ENCODE results near the gene AGGF1. TPM values are rescaled to one million over a fixed set of nuclear protein-coding genes. Genes with fewer than 3 reads are reported as not detected.

Gene AGGF1
- total RNA-seq, 1 experiment from 2014 or later, result 23.2 TPM

DNA sequence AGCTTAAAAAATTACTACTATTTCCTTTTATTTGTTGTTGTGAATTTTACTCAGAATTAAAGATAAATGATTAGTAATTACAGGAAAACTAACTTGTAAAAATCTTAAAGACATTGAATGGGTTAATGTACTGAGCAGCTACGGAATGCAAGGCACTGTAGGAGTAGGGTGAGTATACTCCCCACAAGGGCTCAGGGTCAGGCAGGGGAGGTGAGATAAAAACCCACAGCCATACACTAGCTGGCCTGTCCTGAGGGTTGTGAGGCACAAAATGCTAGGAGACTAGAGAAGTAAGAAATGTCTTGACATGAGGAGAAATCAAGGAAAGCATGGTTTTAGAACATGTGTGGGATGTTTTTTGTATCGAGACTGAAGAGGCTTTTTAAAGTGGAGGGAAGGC is 43.5 kb downstream of the AGGF1 start:
- 0 out of 2 replicates have a peak, but pooled peaks cover 5% of the 10 kb centered on the region for H3K9me3 Mint-ChIP-seq
- H3K27ac Mint-ChIP-seq, result no peak overlapping the region
- H3K4me3 Mint-ChIP-seq, result no peak overlapping the region
- CTCF ChIA-PET, result no interaction called here
- POLR2A ChIA-PET, result no interaction called here
- peaks cover 7% of the 10 kb centered on the region; the same call in 1 of the 2 replicates for H3K36me3 Mint-ChIP-seq
- H3K27me3 Mint-ChIP-seq (ENCODE audit: low read depth), result peaks cover 12% of the 10 kb centered on the region; the same call in 1 of the 2 replicates
- DNase-seq (ENCODE audit: low spot score), result no peak
- peaks cover 6% of the 10 kb centered on the region for H3K4me1 Mint-ChIP-seq
- TF ChIP-seq FOXP4 (CRISPR knock-in tag; IDR thresholded peaks at IDR 0.05) (no peak), USF2 (CRISPR knock-in tag; IDR thresholded peaks at IDR 0.05) (no peak), TCF7 (CRISPR knock-in tag; IDR thresholded peaks at IDR 0.05; ENCODE audit: low read depth) (no peak), EMX1 (CRISPR knock-in tag; IDR thresholded peaks at IDR 0.05) (no peak), ESRRA (CRISPR knock-in tag; IDR thresholded peaks at IDR 0.05; ENCODE audit: borderline replicate concordance) (no peak), ZBTB43 (CRISPR knock-in tag; IDR thresholded peaks at IDR 0.05) (no peak), NR2C2 (CRISPR knock-in tag; IDR thresholded peaks at IDR 0.05) (no peak)
- TF ChIP-seq, protein P1, sequence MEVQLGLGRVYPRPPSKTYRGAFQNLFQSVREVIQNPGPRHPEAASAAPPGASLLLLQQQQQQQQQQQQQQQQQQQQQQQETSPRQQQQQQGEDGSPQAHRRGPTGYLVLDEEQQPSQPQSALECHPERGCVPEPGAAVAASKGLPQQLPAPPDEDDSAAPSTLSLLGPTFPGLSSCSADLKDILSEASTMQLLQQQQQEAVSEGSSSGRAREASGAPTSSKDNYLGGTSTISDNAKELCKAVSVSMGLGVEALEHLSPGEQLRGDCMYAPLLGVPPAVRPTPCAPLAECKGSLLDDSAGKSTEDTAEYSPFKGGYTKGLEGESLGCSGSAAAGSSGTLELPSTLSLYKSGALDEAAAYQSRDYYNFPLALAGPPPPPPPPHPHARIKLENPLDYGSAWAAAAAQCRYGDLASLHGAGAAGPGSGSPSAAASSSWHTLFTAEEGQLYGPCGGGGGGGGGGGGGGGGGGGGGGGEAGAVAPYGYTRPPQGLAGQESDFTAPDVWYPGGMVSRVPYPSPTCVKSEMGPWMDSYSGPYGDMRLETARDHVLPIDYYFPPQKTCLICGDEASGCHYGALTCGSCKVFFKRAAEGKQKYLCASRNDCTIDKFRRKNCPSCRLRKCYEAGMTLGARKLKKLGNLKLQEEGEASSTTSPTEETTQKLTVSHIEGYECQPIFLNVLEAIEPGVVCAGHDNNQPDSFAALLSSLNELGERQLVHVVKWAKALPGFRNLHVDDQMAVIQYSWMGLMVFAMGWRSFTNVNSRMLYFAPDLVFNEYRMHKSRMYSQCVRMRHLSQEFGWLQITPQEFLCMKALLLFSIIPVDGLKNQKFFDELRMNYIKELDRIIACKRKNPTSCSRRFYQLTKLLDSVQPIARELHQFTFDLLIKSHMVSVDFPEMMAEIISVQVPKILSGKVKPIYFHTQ (CRISPR knock-in tag; IDR thresholded peaks at IDR 0.05), result no peak
- ATAC-seq, result no peak

DNA sequence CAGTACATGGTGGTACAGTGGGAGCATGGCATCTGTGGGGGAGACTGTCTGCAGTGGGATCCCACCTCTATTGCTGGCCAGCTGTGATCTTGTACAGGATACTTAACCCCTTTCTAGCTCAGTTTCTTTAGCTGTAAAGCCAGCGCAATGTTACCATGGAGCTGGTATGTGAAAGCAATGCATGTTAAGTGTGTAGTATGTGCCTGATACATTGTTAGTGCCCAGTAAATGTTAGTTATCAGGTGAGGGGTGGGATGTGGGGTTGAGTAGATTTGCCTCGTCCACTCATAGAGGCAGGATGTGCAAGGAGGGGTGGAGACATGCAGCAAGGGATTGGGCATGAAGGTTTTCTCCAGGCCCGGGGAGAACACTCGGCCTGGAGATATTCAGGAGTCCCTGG is 44.5 kb downstream of the AGGF1 start:
- no peak overlapping the region for H3K4me3 Mint-ChIP-seq
- no peak for TF ChIP-seq ATF1 (CRISPR knock-in tag; IDR thresholded peaks at IDR 0.05)
- no peak for TF ChIP-seq FOXP1 (CRISPR knock-in tag; IDR thresholded peaks at IDR 0.05; ENCODE audit: borderline replicate concordance)
- no peak for TF ChIP-seq TP53 (CRISPR knock-in tag; IDR thresholded peaks at IDR 0.05)
- TF ChIP-seq, protein P2, sequence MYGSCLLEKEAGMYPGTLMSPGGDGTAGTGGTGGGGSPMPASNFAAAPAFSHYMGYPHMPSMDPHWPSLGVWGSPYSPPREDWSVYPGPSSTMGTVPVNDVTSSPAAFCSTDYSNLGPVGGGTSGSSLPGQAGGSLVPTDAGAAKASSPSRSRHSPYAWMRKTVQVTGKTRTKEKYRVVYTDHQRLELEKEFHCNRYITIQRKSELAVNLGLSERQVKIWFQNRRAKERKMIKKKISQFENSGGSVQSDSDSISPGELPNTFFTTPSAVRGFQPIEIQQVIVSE (CRISPR knock-in tag; IDR thresholded peaks at IDR 0.05; ENCODE audit: borderline replicate concordance), result no peak
- TF ChIP-seq ZNF121 (CRISPR knock-in tag; IDR thresholded peaks at IDR 0.05), result no peak
- no peak for TF ChIP-seq ESRRA (CRISPR knock-in tag; IDR thresholded peaks at IDR 0.05; ENCODE audit: borderline replicate concordance)
- no peak for TF ChIP-seq NR2C2 (CRISPR knock-in tag; IDR thresholded peaks at IDR 0.05)
- TF ChIP-seq, protein P3, sequence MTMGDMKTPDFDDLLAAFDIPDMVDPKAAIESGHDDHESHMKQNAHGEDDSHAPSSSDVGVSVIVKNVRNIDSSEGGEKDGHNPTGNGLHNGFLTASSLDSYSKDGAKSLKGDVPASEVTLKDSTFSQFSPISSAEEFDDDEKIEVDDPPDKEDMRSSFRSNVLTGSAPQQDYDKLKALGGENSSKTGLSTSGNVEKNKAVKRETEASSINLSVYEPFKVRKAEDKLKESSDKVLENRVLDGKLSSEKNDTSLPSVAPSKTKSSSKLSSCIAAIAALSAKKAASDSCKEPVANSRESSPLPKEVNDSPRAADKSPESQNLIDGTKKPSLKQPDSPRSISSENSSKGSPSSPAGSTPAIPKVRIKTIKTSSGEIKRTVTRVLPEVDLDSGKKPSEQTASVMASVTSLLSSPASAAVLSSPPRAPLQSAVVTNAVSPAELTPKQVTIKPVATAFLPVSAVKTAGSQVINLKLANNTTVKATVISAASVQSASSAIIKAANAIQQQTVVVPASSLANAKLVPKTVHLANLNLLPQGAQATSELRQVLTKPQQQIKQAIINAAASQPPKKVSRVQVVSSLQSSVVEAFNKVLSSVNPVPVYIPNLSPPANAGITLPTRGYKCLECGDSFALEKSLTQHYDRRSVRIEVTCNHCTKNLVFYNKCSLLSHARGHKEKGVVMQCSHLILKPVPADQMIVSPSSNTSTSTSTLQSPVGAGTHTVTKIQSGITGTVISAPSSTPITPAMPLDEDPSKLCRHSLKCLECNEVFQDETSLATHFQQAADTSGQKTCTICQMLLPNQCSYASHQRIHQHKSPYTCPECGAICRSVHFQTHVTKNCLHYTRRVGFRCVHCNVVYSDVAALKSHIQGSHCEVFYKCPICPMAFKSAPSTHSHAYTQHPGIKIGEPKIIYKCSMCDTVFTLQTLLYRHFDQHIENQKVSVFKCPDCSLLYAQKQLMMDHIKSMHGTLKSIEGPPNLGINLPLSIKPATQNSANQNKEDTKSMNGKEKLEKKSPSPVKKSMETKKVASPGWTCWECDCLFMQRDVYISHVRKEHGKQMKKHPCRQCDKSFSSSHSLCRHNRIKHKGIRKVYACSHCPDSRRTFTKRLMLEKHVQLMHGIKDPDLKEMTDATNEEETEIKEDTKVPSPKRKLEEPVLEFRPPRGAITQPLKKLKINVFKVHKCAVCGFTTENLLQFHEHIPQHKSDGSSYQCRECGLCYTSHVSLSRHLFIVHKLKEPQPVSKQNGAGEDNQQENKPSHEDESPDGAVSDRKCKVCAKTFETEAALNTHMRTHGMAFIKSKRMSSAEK (CRISPR knock-in tag; IDR thresholded peaks at IDR 0.05; ENCODE audit: borderline replicate concordance), result no peak
- CTCF ChIA-PET, result no interaction called here
- DNase-seq (ENCODE audit: low spot score) (no peak), ATAC-seq (no peak)
- H3K4me1 Mint-ChIP-seq, result peaks cover 6% of the 10 kb centered on the region
- no peaks in the 10 kb centered on the region for H3K9me3 Mint-ChIP-seq
- H3K27ac Mint-ChIP-seq, result no peak overlapping the region
- peaks cover 12% of the 10 kb centered on the region; the same call in 1 of the 2 replicates for H3K27me3 Mint-ChIP-seq (ENCODE audit: low read depth)
- POLR2A ChIA-PET, result no interaction called here
- no peaks in the 10 kb centered on the region for H3K36me3 Mint-ChIP-seq
